Stomach (tissue), 4 donors: ENCODE results near the gene DHX29.

Experiments
- EP300 ChIP-seq: sonication (generic); formaldehyde crosslinking; IDR thresholded peaks from one replicate; pipeline ENCODE4 v1.6.1; 2017; ENCODE audit warnings: antibody characterized with exemption
- TF ChIP-seq, protein P1 (sequence below), 7 experiments: fragments of 450-650 bp in 4 of 7; fragments of 200-600 bp in 3 of 7; sonication (generic) in 3 of 7; IDR thresholded peaks; one replicate each; pipeline ENCODE4 v1.5.1; 2016 to 2019; ENCODE audit warnings: antibody characterized with exemption in 7 of 7, control low read depth in 2 of 7, mild to moderate bottlenecking in 1 of 7

DNA sequence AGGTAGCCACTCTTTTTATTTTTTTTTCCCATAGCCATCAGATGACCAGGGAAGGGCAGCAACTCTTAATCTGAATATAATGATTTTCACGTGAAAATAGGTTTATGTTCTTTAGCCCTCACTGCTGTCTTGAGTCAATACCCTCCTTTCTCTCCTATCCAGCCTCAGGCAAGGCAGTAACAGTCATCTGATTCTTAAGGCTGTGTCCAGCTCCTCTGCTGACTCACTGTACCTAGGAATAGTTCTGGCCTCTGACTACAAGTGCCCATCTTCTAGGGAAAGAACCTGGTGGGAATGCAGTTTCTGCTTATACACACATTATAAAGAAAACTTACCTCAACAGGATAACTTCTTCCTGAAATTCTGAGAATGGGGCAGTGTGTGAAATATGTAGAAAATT, 30.7 kb downstream of the DHX29 start:
- TF ChIP-seq, protein P1, sequence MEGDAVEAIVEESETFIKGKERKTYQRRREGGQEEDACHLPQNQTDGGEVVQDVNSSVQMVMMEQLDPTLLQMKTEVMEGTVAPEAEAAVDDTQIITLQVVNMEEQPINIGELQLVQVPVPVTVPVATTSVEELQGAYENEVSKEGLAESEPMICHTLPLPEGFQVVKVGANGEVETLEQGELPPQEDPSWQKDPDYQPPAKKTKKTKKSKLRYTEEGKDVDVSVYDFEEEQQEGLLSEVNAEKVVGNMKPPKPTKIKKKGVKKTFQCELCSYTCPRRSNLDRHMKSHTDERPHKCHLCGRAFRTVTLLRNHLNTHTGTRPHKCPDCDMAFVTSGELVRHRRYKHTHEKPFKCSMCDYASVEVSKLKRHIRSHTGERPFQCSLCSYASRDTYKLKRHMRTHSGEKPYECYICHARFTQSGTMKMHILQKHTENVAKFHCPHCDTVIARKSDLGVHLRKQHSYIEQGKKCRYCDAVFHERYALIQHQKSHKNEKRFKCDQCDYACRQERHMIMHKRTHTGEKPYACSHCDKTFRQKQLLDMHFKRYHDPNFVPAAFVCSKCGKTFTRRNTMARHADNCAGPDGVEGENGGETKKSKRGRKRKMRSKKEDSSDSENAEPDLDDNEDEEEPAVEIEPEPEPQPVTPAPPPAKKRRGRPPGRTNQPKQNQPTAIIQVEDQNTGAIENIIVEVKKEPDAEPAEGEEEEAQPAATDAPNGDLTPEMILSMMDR (IDR thresholded peaks at IDR 0.05): no peak
- no peak for TF ChIP-seq EP300
